GM21390 (cell line): ENCODE data around the gene ATXN2.

Source experiments
- ATAC-seq: cut with Tn5 transposase; IDR thresholded peaks from one replicate; pipeline ENCODE4 v1.9.1; 2021; ENCODE audit not compliant: unreplicated experiment

The ATXN2 gene

DNA sequence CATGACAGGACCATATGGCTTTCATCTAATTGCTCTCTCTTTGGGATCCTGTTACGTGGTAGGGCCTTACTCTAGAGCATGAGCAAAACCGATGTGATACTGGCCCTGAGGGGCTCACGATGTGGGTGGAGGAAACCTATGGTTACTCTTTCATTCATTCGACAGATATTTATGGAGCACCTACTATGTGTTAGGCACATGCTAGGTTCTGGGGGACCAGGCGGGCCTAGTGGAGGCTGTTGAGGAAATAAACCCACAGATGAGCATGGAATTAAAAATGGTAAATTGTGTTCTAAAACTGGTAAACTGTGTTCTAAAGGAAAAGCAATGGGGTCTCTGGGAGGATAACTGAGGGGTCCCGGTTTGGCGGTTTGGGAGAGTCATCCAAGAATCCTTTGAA, 178.6 kb downstream of the ATXN2 start:
- no peak for ATAC-seq

DNA sequence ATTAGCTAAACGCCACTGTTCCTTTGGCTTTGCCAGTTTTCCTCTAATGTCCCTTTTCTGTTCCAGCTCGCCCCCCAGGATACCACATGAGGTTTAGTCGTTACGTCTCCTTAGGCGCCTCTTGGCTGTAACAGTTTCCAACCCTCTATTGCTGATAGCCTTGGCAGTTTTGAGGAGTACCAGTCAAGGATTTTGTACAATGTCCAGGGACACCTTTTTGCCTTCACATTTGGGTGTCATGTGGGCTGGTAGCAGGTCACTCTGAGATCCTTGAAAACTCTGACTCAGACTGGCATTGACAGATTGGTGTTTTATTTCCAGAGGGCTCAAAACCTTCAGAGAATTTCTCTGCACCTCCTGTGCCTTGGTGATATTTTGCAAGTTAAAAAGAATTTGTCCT, 179.3 kb downstream of the ATXN2 start:
- no peak for ATAC-seq

DNA sequence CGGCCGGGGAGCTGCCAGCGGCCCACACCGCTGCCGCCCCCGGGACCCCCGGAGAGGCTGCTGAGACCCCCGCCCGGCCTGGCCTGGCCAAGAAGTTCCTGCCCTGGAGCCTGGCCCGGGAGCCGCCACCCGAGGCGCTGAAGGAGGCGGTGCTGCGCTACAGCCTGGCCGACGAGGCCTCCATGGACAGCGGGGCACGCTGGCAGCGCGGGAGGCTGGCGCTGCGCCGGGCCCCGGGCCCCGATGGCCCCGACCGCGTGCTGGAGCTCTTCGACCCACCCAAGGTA, 180.6 kb downstream of the ATXN2 start:
- no peak for ATAC-seq

DNA sequence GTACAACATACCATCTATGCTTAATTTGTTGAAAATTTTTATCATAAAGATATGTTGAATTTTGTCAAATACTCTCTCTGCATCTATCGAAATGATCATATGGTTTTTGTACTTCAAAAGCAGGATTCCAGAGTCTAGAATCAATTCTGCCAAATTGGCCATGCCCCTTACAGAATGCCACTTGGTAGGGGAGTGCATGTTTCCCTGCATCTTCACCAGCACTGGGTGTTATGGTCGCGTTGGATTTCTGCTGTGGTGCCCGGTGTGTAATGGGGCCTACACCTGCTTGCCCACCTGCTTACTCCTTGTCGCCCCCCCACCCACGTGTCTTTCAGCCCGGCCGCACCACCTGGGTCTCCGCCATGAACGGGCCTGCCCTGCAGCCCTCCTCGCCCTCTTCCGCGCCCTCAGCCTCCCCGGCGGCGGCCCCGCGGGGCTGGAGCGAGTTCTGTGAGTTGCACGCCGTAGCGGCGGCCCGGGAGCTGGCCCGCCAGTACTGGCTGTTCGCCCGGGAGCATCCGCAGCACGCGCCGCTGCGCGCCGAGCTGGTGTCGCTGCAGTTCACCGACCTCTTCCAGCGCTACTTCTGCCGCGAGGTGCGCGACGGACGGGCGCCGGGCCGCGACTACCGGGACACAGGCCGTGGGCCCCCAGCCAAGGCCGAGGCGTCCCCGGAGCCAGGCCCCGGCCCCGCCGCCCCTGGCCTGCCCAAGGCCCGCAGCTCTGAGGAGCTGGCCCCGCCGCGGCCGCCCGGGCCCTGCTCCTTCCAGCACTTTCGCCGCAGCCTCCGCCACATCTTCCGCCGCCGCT, 181.1 kb downstream of the ATXN2 start:
- no peak for ATAC-seq

- no peak for ATAC-seq
Observed at GRCh38 chr12:111417290-111417689, 181.8 kb downstream of the ATXN2 start.

- no peak for ATAC-seq
Observed at GRCh38 chr12:111414711-111415252, 184.3 kb downstream of the ATXN2 start.

- no peak for ATAC-seq
Observed at GRCh38 chr12:111413442-111414086, 185.6 kb downstream of the ATXN2 start.

DNA sequence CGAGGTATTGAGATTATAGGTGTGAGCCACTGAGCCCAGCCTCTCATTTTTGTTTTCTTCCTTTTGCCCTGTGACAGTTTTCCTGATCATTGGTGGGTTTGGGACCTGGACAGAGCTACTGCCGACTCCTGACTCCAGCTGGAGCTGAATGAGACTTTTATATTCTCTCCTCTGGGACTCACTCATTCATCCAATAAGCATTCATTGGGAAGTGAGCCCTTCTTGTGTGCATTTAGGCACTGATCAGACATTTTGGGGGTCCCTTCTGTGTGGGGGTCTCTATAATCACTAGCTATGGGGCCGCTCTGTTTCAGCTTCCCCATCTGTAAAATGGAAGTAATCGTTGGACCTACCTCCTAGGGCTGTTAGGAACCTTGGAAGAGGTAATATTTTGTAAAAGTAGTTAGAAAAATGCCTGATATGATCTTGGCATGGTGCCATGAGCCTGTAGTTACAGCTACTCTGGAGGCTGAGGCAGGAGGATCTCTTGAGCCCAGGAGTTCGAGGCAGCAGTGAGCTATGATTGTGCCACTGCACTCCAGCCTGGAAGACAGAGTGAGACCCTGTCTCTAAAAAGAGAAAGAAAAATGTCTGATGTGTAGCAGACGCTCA, 186.2 kb downstream of the ATXN2 start:
- no peak for ATAC-seq

DNA sequence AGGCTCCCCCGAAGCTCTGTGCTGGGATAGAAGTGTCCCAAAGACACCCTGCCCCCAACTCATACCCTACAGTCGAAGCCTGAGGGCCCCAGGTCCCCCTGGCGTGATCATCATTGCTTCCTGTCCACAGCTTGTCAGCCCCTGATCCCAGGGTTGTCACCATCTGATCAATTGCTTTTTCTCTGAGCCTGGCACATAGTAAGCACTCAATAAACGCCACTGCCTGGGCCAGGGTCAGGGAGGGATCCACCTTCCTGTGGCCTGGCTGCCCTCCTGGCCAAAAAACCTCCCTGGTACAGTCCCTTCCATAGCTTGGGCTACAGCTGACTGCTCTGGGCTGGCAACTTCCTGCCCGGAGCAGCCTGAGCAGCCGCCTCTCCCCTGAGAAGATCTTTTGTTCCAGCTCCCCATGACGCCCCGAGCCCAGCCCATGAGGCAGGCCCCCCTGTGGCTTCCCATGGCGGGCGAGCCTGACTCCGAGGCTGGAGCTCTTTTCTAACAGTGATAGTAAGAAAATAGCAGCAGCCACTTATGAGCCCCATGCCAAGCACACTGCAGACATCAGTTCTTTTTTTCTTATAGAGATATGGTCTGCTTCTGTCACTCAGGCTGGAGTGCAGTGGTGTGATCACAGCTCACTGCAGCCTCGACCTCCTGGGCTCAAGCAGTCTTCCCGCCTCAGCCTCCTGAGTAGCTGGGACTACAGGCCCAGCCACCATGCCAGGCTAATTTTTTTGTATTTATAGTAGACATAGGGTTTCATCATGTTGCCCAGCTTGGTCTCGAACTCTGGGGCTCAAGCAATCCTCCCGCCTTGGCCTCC, 186.9 kb downstream of the ATXN2 start:
- ATAC-seq, result no peak

DNA sequence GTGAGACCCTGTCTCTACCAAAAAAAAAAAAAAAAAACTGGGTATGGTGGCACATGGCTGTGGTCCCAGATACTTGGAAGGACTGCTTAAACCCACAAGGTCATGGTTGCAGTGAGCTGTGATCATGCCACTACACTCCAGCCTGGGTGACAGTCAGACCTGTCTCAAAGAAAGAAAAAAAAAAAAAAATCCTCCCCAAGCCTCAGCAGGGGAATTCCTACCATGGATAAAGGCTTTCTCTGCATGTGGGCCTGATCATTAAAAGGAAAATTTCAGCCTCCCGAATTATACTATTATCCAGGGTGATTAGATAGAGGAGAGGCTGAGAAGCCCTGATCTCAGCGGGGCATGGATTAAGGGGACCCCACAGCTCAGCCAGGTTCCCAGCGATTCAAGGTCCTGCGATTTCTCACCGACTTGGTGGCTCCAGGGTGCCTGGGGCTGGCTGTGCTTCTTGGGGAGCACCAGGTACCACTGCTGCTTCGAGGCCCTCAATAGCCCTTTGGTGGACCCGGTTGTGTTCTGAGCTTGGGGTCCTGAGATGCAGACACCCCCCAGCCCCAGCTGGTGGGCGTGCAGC, 187.8 kb downstream of the ATXN2 start:
- no peak for ATAC-seq

DNA sequence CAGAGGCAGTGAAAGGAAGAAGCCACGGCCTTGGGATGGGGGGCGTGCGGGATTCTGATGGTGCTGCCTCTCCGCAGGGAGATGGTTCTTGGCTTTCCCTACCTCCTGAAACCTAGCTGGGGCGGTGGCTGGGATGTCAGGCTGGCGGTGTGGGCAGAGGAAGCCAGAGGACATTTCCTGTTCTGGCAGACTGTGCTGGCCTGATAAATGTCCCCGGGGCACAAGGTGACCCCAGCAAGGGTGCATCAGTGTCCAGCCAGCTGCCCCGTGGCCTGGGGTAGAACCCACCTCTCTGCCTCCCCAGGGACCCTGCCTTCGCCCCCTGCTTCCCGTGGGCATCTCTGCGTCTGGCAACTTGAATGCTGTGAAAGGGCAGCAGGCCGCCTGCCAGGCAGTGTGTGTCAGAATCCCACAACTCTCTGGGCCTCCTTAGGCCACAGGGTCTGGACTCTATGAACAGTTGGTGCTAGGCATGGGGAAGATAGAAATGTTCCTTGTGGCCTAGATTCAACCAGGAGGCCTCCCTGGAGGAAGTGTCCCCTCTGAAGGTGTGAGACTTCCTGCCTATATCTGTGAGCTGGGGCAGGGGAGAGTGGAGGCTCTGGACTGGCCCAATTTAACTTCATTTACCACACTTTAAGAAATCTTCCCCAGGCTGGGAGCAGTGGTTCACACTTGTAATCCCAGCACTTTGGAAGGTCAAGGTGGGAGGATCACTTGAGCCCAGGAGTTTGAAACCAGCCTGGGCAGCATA, 188.5 kb downstream of the ATXN2 start:
- no peak for ATAC-seq

GRCh38 chr12:111409780-111410430, 189.2 kb downstream of the ATXN2 start:
- ATAC-seq, result no peak

- ATAC-seq, result no peak
Observed at GRCh38 chr12:111409403-111409779, 189.7 kb downstream of the ATXN2 start.

DNA sequence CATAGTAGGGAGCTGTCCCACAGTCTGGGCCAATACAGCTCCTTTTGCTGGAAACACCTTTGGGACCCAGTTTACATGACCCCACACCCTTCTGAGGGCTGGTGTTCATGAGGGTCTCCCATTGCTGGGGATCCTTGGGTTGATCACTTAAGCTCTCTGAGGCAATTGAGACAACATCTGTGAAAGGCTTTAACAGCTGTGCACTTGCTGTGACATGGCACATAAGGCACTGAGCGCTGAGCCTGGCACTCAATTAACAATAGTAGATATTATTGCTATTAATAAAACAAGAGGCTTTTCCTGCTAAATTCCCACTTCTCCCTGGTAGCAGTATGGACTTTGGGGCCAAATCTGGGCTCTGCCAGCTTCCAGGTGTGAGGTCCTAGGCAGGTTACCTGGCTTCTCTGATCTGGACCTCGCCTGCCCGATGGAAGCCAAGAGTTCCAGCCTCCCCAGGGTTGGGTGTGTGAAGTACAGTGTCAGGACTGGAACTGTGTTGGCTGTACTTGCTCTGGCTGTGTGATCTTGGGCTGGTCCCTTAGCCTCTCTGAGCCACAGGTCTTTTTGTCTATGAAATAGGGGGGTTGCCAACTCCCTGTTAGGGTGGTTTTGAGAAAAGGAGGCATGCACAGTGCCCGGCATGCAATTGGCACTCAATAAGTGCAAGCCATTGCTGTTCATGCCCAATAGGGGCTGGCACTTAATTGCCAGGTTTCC, 190.3 kb downstream of the ATXN2 start:
- no peak for ATAC-seq

DNA sequence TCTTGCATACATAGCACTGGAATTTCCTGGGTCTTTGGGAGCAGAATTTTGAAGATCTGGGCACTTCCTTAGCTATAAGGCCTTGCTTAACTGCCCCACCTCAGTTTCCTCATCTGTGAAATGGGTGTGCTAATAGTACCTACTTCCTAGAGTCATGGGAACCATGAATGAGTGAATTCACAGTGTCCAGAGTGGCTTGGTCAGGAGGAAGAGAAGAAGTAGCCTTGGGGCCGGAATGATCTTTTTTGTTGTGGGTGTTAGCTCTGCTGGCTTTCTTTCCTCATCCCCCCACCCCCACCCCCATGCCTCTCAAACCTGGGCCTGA, 191.0 kb downstream of the ATXN2 start:
- no peak for ATAC-seq

- ATAC-seq, result no peak
Observed at GRCh38 chr12:111407377-111408115, 191.6 kb downstream of the ATXN2 start.

DNA sequence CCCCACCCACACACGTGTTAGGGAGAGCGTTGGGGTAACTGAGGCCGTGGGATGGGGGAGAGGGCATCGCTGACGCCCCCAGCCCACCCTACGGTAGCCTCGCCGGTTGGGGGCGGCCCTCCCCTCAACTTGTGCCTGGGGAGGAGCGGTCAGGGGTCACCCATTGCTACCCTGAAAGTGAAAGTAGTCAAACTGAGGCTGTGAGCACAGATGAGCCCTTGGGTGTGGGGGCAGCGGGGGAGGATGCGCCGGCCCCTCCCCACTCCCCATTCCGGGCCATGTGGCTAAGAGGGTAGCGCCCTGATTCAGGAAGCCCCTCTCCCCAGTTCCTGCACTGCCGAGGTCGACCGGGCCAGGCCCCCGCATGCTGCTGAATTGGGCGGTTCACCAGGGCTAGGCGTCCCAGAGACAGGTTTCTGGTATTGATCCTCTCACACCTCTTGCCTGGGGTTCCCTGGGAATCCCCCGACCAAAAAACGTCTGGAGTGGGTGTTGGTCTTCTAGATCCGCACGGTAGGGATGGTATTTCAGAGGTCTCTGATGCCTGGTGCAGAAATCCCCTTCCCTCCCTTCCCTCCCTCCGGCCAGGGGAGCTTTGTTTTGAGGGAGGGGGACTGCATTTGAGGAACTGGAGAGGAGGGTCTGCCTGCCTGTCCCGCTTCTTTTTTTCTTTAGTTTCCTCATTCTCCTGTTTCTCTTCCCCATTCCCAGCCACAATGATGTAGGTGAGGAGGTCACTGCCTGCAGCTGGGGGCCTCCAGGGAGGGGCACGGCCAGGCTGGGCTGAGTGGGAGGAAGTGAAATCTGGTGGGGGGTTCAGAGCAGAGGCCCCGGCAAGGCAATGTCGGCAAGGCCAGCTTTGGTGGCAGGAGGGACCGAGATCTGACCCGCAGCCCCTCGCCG, 192.4 kb downstream of the ATXN2 start:
- ATAC-seq, result no peak
